K562 (cell line): ENCODE data around the gene HSPB7. TPM values are rescaled to one million over a fixed set of nuclear protein-coding genes. Genes with fewer than 3 reads are reported as not detected.
A peak's percentile ranks its signal among the peaks of the same experiment; 100 is the strongest.

Source experiments
- ATAC-seq: fragments of 200-7000 bp; cut with Tn5 transposase; 3 replicates; pipeline ENCODE4 v1.9.1; 2020; ENCODE audit warnings: moderate library complexity
- BruUV-seq: library from RNA; stranded (reverse); fragments of 400-500 nt; replicated peaks from 2 replicates; lab custom pipeline; 2021; lab: Mats Ljungman, UMichigan
- CTCF ChIA-PET: fragments of 300-600 bp; formaldehyde crosslinking; extraction: SDS; loops from one replicate; lab custom pipeline; 2021; ENCODE audit warnings: low intra/inter-chr PET ratio; lab: Yijun Ruan, JAX
- POLR2A ChIA-PET: fragments of 300-600, 350-650 bp; sonication (Branson Sonifier 250); formaldehyde crosslinking; extraction: SDS; loops from one replicate; lab custom pipeline; 2021; ENCODE audit warnings: antibody characterized with exemption, inconsistent platforms; lab: Yijun Ruan, JAX
- DNase-seq, 4 experiments: peaks; one replicate each; pipeline versions ENCODE4 v3.0.0 to v3.0.0-alpha.2; 2011 to 2018; ENCODE audit warnings: low spot score in 3 of 4, mixed read lengths in 3 of 4; ENCODE audit errors: extremely low read depth in 1 of 4
- FAIRE-seq: peaks from 2 replicates; lab custom pipeline; 2011; peaks lifted over from hg19 to GRCh38; lab: Jason Lieb, UNC
- H2AFZ ChIP-seq: 2 replicates; pipeline ENCODE4 v1.6.0; 2011; ENCODE audit warnings: low read depth, low read length, control low read depth, inconsistent platforms
- H3K27ac ChIP-seq: fragments of 200-600 bp; 3 replicates; pipeline ENCODE4 v1.8.0; 2011; ENCODE audit warnings: low read depth, mild to moderate bottlenecking, control low read depth, inconsistent platforms, low read length, moderate library complexity, mixed read lengths; ENCODE audit errors: extremely low read depth
- H3K27me3 ChIP-seq, 2 experiments: fragments of 300-600 bp in 1 of 2; 2 replicates in 1 of 2; 3 replicates in 1 of 2; pipeline versions ENCODE4 v1.6.0 to v1.8.0; 2011; ENCODE audit warnings: inconsistent platforms in 2 of 2, low read length in 2 of 2, mild to moderate bottlenecking in 1 of 2, mixed read lengths in 1 of 2, moderate library complexity in 1 of 2; ENCODE audit not compliant: control insufficient read depth in 2 of 2, insufficient read depth in 2 of 2
- H3K36me3 ChIP-seq: fragments of 300-600 bp; 3 replicates; pipeline ENCODE4 v1.8.0; 2011; ENCODE audit warnings: mild to moderate bottlenecking, low read length, inconsistent platforms; ENCODE audit not compliant: control insufficient read depth, insufficient read depth
- H3K4me1 ChIP-seq, 2 experiments: fragments of 200-600 bp in 1 of 2; replicated peaks in 1 of 2; 2 replicates in 1 of 2; 3 replicates in 1 of 2; pipeline versions ENCODE4 v1.5.1 to v1.8.0; 2011; ENCODE audit warnings: inconsistent platforms in 2 of 2, low read length in 2 of 2, mild to moderate bottlenecking in 1 of 2, mixed read lengths in 1 of 2, moderate library complexity in 1 of 2; ENCODE audit not compliant: control insufficient read depth in 2 of 2, insufficient read depth in 2 of 2
- H3K4me2 ChIP-seq: 2 replicates; pipeline ENCODE4 v1.6.1; 2011; ENCODE audit warnings: low read length, control low read depth, inconsistent platforms, mixed read lengths; ENCODE audit not compliant: insufficient read depth
- H3K4me3 ChIP-seq: fragments of 200-600 bp; sonication (generic), shearing (Covaris generic); 2 replicates; pipeline ENCODE4 v1.5.1; 2016; ENCODE audit warnings: control low read depth, inconsistent platforms
- H3K79me2 ChIP-seq: fragments of 200-600 bp; 3 replicates; pipeline ENCODE4 v1.8.0; 2011; ENCODE audit warnings: low read length, inconsistent platforms; ENCODE audit not compliant: control insufficient read depth, insufficient read depth
- H3K9ac ChIP-seq, 2 experiments: 2 replicates each; pipeline versions ENCODE4 v1.6.0 to v1.6.1; 2011; ENCODE audit warnings: low read depth in 2 of 2, low read length in 2 of 2, control low read depth in 1 of 2, inconsistent platforms in 1 of 2, mild to moderate bottlenecking in 1 of 2, mixed read lengths in 1 of 2; ENCODE audit not compliant: insufficient read depth in 1 of 2
- H3K9me1 ChIP-seq: one replicate; pipeline ENCODE4 v1.6.0; 2011; ENCODE audit warnings: inconsistent platforms, mild to moderate bottlenecking, low read length, moderate library complexity; ENCODE audit not compliant: control insufficient read depth, insufficient read depth
- H3K9me3 ChIP-seq: replicated peaks from 2 replicates; pipeline ENCODE4 v1.5.1; 2011; ENCODE audit warnings: low read depth, low read length, inconsistent platforms; ENCODE audit not compliant: control insufficient read depth, insufficient read depth
- H4K20me1 ChIP-seq: replicated peaks from 2 replicates; pipeline ENCODE4 v1.6.1; 2011; ENCODE audit warnings: low read length, inconsistent platforms, mixed read lengths; ENCODE audit not compliant: control insufficient read depth, insufficient read depth
- HDGF ChIP-seq: fragments of 450-650 bp; IDR thresholded peaks from 2 replicates; pipeline ENCODE4 v1.6.1; 2016
- NR0B1 ChIP-seq: fragments of 450-650 bp; IDR thresholded peaks from one replicate; pipeline ENCODE4 v1.6.1; 2018; ENCODE audit warnings: mild to moderate bottlenecking, moderate library complexity; ENCODE audit not compliant: partially characterized antibody
- SNIP1 ChIP-seq: fragments of 450-650 bp; IDR thresholded peaks from 2 replicates; pipeline ENCODE4 v1.7.1; 2017; ENCODE audit warnings: low read depth, mild to moderate bottlenecking
- ZNF133 ChIP-seq: fragments of 250-450 bp; sonication (Bioruptor Pico); IDR thresholded peaks from 2 replicates; pipeline ENCODE4 v1.4.0; 2020; ENCODE audit warnings: mild to moderate bottlenecking
- ZNF347 ChIP-seq: fragments of 450-650 bp; formaldehyde crosslinking; IDR thresholded peaks from 2 replicates; pipeline ENCODE4 v1.4.0; 2020; ENCODE audit warnings: low read depth, mild to moderate bottlenecking, moderate library complexity
- WGBS: fragments of 100-300 bp; shearing (Covaris generic); methylation state at CpG from one replicate; pipeline ENCODE4 v1.1.6; 2016; ENCODE audit warnings: low coverage, mixed read lengths; ENCODE audit not compliant: insufficient coverage; ENCODE audit errors: missing lambda C conversion rate; 5-methylcytosine and 5-hydroxymethylcytosine counted together
- in situ Hi-C: fragments of 300-500 bp; cut with MboI; formaldehyde crosslinking; loops from 4 replicates; pipeline ENCODE4 v1.15.0; 2018; ENCODE audit warnings: inconsistent platforms, mixed read lengths
- intact Hi-C: fragments of 100-400 bp; cut with micrococcal nuclease; formaldehyde crosslinking; loops from 2 replicates; pipeline ENCODE4 v1.14.2; 2022
- polyA plus RNA-seq, 8 experiments: library from polyadenylated mRNA; depleted of rRNA in 4 of 8; stranded (reverse) in 5 of 8; unstranded in 3 of 8; fragments of >200 nt; fragmentation: Nextera tagmentation in 2 of 8; fragmentation: Illumina TruSeq in 1 of 8; extraction: Ambion mirVana in 2 of 8; extraction: Trizol in 1 of 8; gene quantifications; 2 replicates each; pipeline versions ENCODE4 v1.2.1 to v1.2.3, GENCODE V29; 2011 to 2014; ENCODE audit warnings: inconsistent platforms in 1 of 8, missing spikeins in 1 of 8
- total RNA-seq, 7 experiments: library from RNA; depleted of rRNA in 6 of 7; stranded (reverse); fragments of >200 nt in 6 of 7; fragmentation: Illumina TruSeq in 2 of 7; extraction: Trizol in 2 of 7; gene quantifications; 2 replicates each; pipeline versions ENCODE4 v1.2.1 to v1.2.3, GENCODE V29; 2011 to 2021; ENCODE audit warnings: low replicate concordance in 1 of 7

The HSPB7 gene
- total and polyA plus RNA-seq, 9 of the 15 experiments (the other 6 are each of a cell fraction or from before 2014, with no cell fraction given), result 0.05 to 0.19 (median 0.07) TPM; not detected in 6

GRCh38 chr1:16018749-16019643 lies 1.2 kb upstream of the HSPB7 start (continued):
- no peak for TF ChIP-seq NR0B1

GRCh38 chr1:16018308-16018707 lies 465 bp upstream of the HSPB7 start:
- Histone ChIP-seq H3K9me3 (no peaks in the 10 kb centered on the region), H3K4me2 (no peak overlapping the region), H3K36me3 (no peaks in the 10 kb centered on the region), H3K27ac (no peak overlapping the region), H3K4me1 (peaks cover 20 to 71% of the 10 kb centered on the region in 2 experiments), H3K79me2 (no peaks in the 10 kb centered on the region), H3K9me1 (no peaks in the 10 kb centered on the region), H2AFZ (0 out of 2 replicates have a peak overlapping the region, but pooled peaks have one; percentile 69), H3K4me3 (no peak overlapping the region), H3K27me3 (peaks cover 5 to 19% of the 10 kb centered on the region in 2 experiments; a peak in 2 of 5 replicates), H4K20me1 (no peaks in the 10 kb centered on the region), H3K9ac (peak overlapping the region in 1 of 2 experiments; percentile 70; a peak in 2 of 4 replicates)
- intact Hi-C loops (no loop called here), in situ Hi-C loops (loop anchor here (10.0 kb wide), 1 partner anchor 46 kb away; no protein-coding TSS in a partner anchor)
- TF ChIP-seq ZNF133 (CRISPR knock-in tag) (no peak), SNIP1 (no peak), ZNF347 (CRISPR knock-in tag) (no peak), HDGF (no peak)
- no peak for DNase-seq
- POLR2A ChIA-PET, result interaction anchor here (1.0 to 1.1 kb wide), 2 partner anchors 8 to 228 kb away, joined by 3 read pairs; no protein-coding TSS in a partner anchor
- BruUV-seq, result no TSS peak
- 57% methylated on average over 4 of the region's 4 CpGs for WGBS
- ATAC-seq, result no peak
- FAIRE-seq, result peak; percentile 29
- CTCF ChIA-PET, result no interaction called here
